Stimulated activated naive CD8-positive, alpha-beta T cell treated with anti-CD3 and anti-CD28 coated beads, Interleukin-15, Interleukin-2, amounts not matched to agents 100 U/mL and 50 U/mL, for 24 hours (primary cell): ENCODE data around the gene RPS29.
"Not testable (repeated sequence)": the region's sequence is repeated elsewhere in the genome, so short reads cannot be mapped to it uniquely, and the experiment has no call there.

ENCODE experiments used
- ATAC-seq: fragments of 150-1000 bp; cut with Tn5 transposase; one replicate; pipeline ENCODE4 v1.10.0; 2021
- DNase-seq: peaks from one replicate; pipeline ENCODE4 v3.0.0; 2021

Gene RPS29

DNA sequence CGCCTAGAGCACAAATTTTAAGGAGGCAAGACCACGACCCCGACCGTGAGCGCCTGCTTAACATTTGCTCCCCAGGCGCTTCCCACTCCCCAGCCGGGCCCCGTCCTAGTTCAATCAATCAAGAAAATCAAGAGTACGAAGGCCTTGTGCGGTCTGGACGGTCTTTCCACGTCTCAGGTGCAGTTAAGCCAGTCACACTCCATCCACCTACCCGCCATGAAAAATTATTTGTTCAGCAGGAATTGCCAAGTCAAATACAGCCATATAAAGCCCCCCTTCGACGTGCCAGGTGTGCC lies 12.0 kb upstream of the RPS29 start:
- ATAC-seq (no peak), DNase-seq (peak; percentile 41)

DNA sequence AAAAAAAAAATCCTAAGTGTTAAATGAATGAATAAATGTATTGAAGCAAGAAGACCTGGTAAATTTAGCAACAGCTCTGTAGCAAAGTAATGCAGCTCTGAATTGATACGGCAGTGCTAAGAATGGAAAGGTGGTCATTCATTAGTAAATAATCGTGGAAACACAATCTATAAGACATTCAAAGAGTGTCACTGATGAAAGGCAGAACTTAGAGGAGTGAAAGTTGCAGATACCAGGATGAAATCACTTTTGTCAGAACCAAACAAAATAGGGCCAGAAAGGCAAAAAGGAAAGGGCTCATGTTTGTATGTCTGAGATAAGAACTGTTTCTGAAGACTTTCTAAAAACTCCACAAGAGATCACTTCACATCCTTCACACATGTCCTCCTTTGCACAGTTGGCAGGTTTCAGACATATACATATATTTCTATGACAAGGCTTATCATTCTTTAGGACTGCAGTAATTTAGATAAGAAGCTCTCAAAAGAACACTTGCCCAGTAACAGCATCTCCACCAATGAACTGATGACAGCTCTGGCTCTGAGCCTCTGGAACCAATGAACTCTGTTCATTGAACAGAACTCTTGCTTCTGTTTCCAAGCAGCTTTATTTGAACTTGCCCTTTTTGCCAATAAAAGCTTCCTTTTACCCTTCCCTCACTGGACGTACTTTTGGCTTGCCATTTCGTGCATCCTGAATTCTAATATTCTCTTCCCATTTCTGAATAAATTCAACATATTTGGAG lies 8.3 kb upstream of the RPS29 start:
- ATAC-seq: no peak
- DNase-seq: no peak

DNA sequence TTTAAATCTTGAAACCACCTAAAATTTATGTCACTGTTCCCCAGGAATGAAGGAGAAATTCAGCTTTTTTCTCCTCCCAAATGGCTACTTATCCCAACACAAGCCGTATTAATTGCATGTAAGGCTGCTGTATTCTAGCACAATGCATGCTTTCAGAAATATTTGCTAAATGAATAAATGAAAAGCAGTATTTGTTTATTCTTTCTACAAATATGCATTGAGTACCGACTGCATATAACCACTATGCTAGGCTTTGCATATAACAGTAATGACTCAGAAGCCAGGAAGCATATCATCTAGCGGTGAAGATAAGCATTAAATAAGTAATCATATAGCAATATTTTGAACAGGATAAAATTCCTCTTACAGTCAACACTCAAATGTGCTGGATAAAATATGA lies 6.8 kb upstream of the RPS29 start:
- ATAC-seq (no peak), DNase-seq (no peak)

- DNase-seq (no peak), ATAC-seq (no peak)
These were observed 3.2 kb upstream of the RPS29 start for GRCh38 chr14:49589387-49589786.

GRCh38 chr14:49586673-49587460 lies 687 bp upstream of the RPS29 start:
- ATAC-seq (peak; percentile 38), DNase-seq (peak; percentile 64)

GRCh38 chr14:49584981-49585640 lies 1.1 kb downstream of the RPS29 start:
- peak; percentile 49 for DNase-seq
- not testable (repeated sequence) for ATAC-seq

DNA sequence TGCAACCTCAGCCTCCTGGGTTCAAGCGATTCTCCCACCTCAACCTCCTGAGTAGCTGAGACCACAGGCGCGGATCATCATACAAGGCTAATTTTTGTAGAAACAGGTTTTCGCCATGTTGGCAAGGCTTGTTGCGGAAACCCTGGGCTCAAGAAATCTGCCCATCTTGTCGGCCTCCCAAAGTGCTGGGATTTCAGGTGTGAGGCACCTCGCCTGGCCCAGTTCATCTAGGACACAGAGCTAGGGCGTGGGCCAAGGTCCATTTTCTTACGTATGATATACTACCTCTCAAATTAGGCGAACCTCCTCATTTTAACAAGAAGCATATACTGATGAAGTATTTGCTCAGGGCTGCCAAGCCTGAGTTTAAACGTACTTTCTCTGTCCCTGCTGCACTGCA lies 2.1 kb downstream of the RPS29 start:
- ATAC-seq (no peak), DNase-seq (no peak)

GRCh38 chr14:49583629-49584028 lies 2.6 kb downstream of the RPS29 start:
- no peak for DNase-seq
- ATAC-seq: no peak

DNA sequence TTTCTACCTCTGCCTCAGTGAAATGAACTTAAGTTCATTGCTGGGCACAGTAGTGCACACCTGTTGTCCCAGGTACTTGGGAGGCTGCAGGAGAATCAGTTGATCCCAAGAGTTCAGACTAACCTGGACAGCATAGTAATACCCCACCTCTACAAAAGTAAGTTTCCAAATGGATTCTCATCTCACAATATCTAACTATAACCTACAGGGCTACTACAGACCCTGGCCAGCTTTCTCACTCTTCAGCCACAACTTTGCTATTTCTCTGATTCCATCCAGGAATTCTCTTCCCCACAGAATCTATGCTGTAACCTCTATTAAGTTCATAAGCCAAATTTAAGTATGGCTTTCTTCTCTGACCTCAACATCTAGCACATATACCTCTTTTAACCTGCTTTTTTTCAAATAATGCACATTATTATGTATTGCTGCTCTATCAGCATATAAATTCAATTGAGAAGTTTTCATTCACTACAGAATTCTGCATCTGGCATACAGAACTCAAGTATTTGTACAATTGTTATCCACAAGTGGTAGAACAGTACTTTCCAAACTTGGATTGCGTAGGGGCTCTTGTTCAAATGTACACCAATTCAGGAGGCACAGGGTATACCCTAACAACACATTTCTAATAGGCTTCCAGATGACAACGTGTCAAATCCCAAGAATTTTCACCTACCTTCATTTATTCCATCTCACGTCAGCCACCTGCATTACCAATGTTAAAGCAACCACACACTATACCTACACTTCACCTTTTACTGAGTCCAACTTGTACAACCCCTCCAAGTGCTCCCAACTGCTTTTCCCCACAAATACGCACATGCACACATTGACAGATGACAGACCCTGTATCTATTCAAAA lies 3.8 kb downstream of the RPS29 start:
- no peak for DNase-seq

DNA sequence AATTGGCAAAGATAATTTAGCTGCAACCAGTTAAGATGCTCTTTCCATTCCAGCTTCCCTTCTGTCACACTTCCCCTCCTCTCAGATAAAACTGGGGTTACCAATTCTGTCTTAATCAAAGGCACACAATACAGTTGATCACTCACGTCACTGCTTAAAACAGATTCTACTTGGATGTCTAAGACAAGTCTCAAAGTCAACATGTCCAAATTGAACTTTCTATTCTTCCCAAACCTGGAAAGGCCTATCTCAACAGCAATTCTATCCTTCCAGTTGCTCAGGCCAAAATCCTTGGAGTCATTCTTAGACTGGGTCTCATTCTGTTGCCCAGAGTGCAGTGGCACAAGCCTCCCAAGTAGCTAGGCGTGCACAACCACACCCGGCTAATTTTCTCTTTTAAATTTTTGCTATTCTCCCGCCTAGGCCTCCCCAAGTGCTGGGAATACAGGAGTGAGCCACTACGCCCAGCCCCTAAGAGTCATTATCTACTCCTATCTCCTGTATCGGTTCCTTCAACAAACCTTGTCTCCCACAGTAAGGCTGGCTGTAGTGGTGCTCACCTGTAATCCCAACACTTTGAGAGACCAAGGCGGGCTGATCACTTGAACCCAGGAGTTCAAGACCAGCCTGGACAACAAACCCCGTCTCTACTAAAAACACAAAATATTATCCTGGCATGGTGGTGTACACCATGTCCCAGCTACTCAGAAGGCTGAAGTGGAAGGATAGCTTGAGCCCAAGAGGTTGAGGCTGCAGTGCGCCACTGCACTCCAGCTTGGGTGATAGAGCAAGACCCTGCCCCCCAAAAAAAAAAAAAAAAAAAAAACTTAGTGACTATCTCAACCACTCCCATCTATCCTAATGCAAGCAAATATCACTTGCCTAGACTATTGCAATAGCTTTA lies 4.7 kb downstream of the RPS29 start:
- no peak for ATAC-seq

More for the DNA sequence above, 3.8 kb downstream of the RPS29 start:
- ATAC-seq: no peak

DNA sequence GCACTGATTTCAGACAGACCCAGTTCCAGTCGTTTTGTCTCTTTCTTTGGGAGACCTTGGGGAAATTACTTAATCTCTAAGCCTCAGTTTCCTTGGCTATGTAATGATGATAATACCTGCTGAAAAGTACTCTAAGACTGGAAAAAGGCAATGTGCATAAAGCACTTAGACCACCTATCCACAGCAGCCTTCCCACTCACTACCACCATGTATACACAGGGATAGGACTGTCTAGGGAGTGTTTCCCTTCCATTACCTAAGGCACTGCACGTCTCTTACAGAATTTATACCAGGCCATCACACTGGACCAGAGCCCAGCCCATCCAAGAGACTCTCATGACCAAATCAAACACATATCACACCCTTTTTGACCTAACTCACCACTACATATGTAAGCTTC lies 6.3 kb downstream of the RPS29 start:
- ATAC-seq: no peak
- no peak for DNase-seq

More for the DNA sequence above, 4.7 kb downstream of the RPS29 start:
- DNase-seq: no peak

DNA sequence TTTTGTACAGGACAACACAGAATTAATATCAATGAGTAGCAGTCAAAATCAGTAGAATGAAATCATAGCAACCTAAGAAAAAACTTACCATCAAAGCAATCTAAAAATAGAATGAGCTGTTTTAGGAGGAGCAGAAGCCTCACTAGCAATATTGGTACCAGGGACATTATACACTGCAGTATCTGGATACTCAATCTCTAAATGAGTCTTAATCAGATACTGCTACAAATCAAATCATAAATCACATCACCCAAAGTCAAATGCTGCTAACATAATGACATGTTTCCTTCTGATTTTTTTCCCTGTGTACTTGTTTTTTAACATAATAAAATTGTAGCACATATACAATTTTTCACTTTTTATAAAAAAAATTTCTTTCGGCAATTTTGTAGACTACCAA lies 8.0 kb downstream of the RPS29 start:
- ATAC-seq (no peak), DNase-seq (no peak)

DNA sequence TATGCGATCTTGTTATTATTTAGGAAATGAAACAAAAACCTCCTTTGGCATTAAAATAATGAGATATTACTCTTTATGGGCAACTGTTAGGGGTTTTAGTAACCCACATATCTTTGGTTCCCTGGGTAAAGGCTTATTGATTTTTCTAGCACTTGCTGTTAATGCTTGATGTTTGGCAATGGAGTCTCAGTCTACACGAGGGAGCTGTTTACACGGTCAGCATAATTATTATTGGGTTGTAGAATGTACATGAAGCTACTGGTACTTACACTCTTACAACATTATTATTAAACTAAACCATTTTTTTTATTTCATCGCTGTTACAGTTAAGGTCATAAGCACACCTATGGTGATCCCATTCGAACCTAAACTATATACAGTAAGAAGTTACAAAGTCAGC lies 12.1 kb downstream of the RPS29 start:
- DNase-seq (no peak), ATAC-seq (no peak)

DNA sequence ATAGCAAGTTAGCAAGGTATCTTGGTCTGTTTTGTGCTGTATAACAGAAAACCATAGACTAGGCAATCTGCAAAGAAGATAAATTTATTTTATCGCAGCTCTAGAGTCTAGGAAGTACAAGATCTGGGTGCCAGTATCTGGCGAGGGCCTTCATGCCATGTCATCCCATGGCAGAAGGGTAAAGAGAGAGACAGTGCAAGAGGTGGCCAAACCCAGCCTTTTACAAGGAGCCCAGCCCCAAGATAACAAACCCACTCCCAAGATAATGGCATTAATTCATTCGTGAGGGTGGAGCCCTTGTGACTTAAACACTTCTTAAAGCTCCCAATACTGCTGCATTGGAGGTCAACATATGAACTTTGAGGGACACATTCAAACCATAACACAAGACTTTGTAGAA lies 16.9 kb downstream of the RPS29 start:
- no peak for DNase-seq
- ATAC-seq: no peak

GRCh38 chr14:49566714-49567113 lies 19.5 kb downstream of the RPS29 start:
- DNase-seq: no peak
- ATAC-seq: no peak

GRCh38 chr14:49559979-49560768 lies 26.0 kb downstream of the RPS29 start:
- ATAC-seq: no peak
- DNase-seq: no peak

- no peak for ATAC-seq
- no peak for DNase-seq
These were observed 32.3 kb downstream of the RPS29 start for GRCh38 chr14:49553892-49554291.

GRCh38 chr14:49553106-49553505 lies 33.1 kb downstream of the RPS29 start:
- ATAC-seq (no peak), DNase-seq (no peak)

GRCh38 chr14:49551569-49551968 lies 34.6 kb downstream of the RPS29 start:
- DNase-seq (no peak), ATAC-seq (no peak)
